Neuronal stem cell (in vitro differentiated cells): Measurements from ENCODE around the gene LRRC34.

Experiments used
- DNase-seq: peaks from one replicate; pipeline ENCODE4 v3.0.0-alpha.2; 2013; ENCODE audit warnings: low spot score
- H2AFZ ChIP-seq: one replicate; pipeline ENCODE4 v1.6.1; 2013; ENCODE audit warnings: mild to moderate bottlenecking, low read length, inconsistent platforms
- H2AK5ac ChIP-seq: 2 replicates; pipeline ENCODE4 v1.6.1; 2013; ENCODE audit warnings: low read depth, mild to moderate bottlenecking, inconsistent platforms, low read length, moderate library complexity, mixed read lengths
- H2BK120ac ChIP-seq: 2 replicates; pipeline ENCODE4 v1.6.1; 2013; ENCODE audit warnings: low read depth, mild to moderate bottlenecking, inconsistent platforms, low read length, moderate library complexity, mixed read lengths
- H2BK12ac ChIP-seq: one replicate; pipeline ENCODE4 v1.6.1; 2013; ENCODE audit warnings: low read length, inconsistent platforms
- H2BK15ac ChIP-seq: 2 replicates; pipeline ENCODE4 v1.6.1; 2013; ENCODE audit warnings: mild to moderate bottlenecking, low read length, inconsistent platforms, mixed read lengths
- H2BK5ac ChIP-seq: one replicate; pipeline ENCODE4 v1.6.1; 2013; ENCODE audit warnings: inconsistent platforms, mild to moderate bottlenecking, low read length, moderate library complexity
- H3K14ac ChIP-seq: one replicate; pipeline ENCODE4 v1.6.1; 2013; ENCODE audit warnings: low read length, inconsistent platforms
- H3K18ac ChIP-seq: 2 replicates; pipeline ENCODE4 v1.6.1; 2013; ENCODE audit warnings: low read length, inconsistent platforms
- H3K23ac ChIP-seq: 2 replicates; pipeline ENCODE4 v1.6.1; 2013; ENCODE audit warnings: low read depth, mild to moderate bottlenecking, mixed read lengths, low read length, inconsistent platforms; ENCODE audit not compliant: poor library complexity
- H3K27ac ChIP-seq: replicated peaks from 3 replicates; pipeline ENCODE4 v1.5.1; 2013; ENCODE audit warnings: low read length, inconsistent platforms
- H3K27me3 ChIP-seq, 3 experiments: 2 replicates each; pipeline ENCODE4 v1.6.1; 2013; ENCODE audit warnings: low read length in 3 of 3, mild to moderate bottlenecking in 2 of 3, inconsistent platforms in 1 of 3, low read depth in 1 of 3, mixed read lengths in 1 of 3, moderate library complexity in 1 of 3; ENCODE audit not compliant: control insufficient read depth in 3 of 3, insufficient read depth in 3 of 3
- H3K36me3 ChIP-seq, 2 donors: replicated peaks in 1 of 2; 2 replicates each; pipeline ENCODE4 v1.6.1; 2013; ENCODE audit warnings: low read length in 2 of 2; ENCODE audit not compliant: control insufficient read depth in 2 of 2, insufficient read depth in 2 of 2
- H3K4ac ChIP-seq: 2 replicates; pipeline ENCODE4 v1.6.1; 2013; ENCODE audit warnings: inconsistent platforms, mild to moderate bottlenecking, low read length, moderate library complexity
- H3K4me1 ChIP-seq, 2 donors: 1 replicate in 1 of 2; 2 replicates in 1 of 2; pipeline ENCODE4 v1.6.1; 2013; ENCODE audit warnings: low read length in 2 of 2, low read depth in 1 of 2; ENCODE audit not compliant: control insufficient read depth in 2 of 2, insufficient read depth in 1 of 2
- H3K4me2 ChIP-seq: one replicate; pipeline ENCODE4 v1.6.1; 2013; ENCODE audit warnings: mild to moderate bottlenecking, low read length, inconsistent platforms; ENCODE audit not compliant: insufficient read depth, poor library complexity, severe bottlenecking
- H3K4me3 ChIP-seq, 2 donors: 2 replicates each; pipeline ENCODE4 v1.5.1; 2013; ENCODE audit warnings: low read length in 2 of 2, mild to moderate bottlenecking in 2 of 2, inconsistent platforms in 1 of 2, moderate library complexity in 1 of 2
- H3K79me1 ChIP-seq: one replicate; pipeline ENCODE4 v1.6.1; 2013; ENCODE audit warnings: low read depth, mild to moderate bottlenecking, inconsistent platforms, low read length, moderate library complexity
- H3K9ac ChIP-seq: one replicate; pipeline ENCODE4 v1.6.1; 2013; ENCODE audit warnings: mild to moderate bottlenecking, low read depth, low read length, inconsistent platforms; ENCODE audit not compliant: poor library complexity
- H3K9me3 ChIP-seq, 2 donors: replicated peaks in 1 of 2; 2 replicates each; pipeline versions ENCODE3 to v1.6.1; 2013; ENCODE audit warnings: low read length in 2 of 2, mild to moderate bottlenecking in 2 of 2, inconsistent platforms in 1 of 2, low read depth in 1 of 2, mixed read lengths in 1 of 2, moderate library complexity in 1 of 2; ENCODE audit not compliant: control insufficient read depth in 2 of 2, insufficient read depth in 1 of 2
- H4K8ac ChIP-seq: one replicate; pipeline ENCODE4 v1.6.1; 2013; ENCODE audit warnings: low read depth, mild to moderate bottlenecking, inconsistent platforms, low read length, moderate library complexity
- H4K91ac ChIP-seq: one replicate; pipeline ENCODE4 v1.6.1; 2013; ENCODE audit warnings: low read length, low read depth, mild to moderate bottlenecking, inconsistent platforms; ENCODE audit not compliant: poor library complexity
- WGBS, 2 donors: extraction: QIAGEN DNeasy Blood & Tissue Kit; methylation state at CpG; one replicate each; pipeline ENCODE4 v1.1.7; 2013; ENCODE audit warnings: missing lambda C conversion rate in 2 of 2, mixed read lengths in 1 of 2; ENCODE audit not compliant: insufficient read length in 2 of 2, insufficient replicate concordance in 1 of 2; ENCODE audit errors: extremely low coverage in 2 of 2; 5-methylcytosine and 5-hydroxymethylcytosine counted together

The LRRC34 gene

GRCh38 chr3:169850618-169851017 lies 37.9 kb upstream of the LRRC34 start:
- Histone ChIP-seq H3K27me3 (no peaks in the 10 kb centered on the region), H3K36me3 (no peaks in the 10 kb centered on the region), H3K4me2 (no peak overlapping the region), H3K27ac (no peak overlapping the region), H2BK15ac (no peak overlapping the region), H3K23ac (no peak overlapping the region), H3K18ac (no peak overlapping the region), H2AFZ (no peak overlapping the region), H2BK120ac (no peak overlapping the region), H4K8ac (no peak overlapping the region), H4K91ac (no peak overlapping the region), H2BK12ac (no peak overlapping the region), H3K4me1 (no peaks in the 10 kb centered on the region), H3K9ac (no peak overlapping the region), H2BK5ac (no peak overlapping the region), H3K14ac (no peak overlapping the region), H2AK5ac (no peak overlapping the region), H3K4me3 (no peak overlapping the region), H3K9me3 (no peaks in the 10 kb centered on the region), H3K79me1 (no peaks in the 10 kb centered on the region), H3K4ac (no peak overlapping the region)
- no peak for DNase-seq

- H2BK120ac ChIP-seq, result no peak overlapping the region
- no peak overlapping the region for H2BK12ac ChIP-seq
- H4K91ac ChIP-seq, result no peak overlapping the region
- no peaks in the 10 kb centered on the region for H3K36me3 ChIP-seq
- no peak overlapping the region for H3K4ac ChIP-seq
- WGBS, 2 donors, result no CpG with 5 or more reads among the region's 3 CpGs
- no peaks in the 10 kb centered on the region for H3K79me1 ChIP-seq
- H4K8ac ChIP-seq, result no peak overlapping the region
- H3K18ac ChIP-seq, result no peak overlapping the region
- no peak overlapping the region for H3K23ac ChIP-seq
- no peak overlapping the region for H3K4me2 ChIP-seq
- no peaks in the 10 kb centered on the region for H3K4me1 ChIP-seq
- H2AFZ ChIP-seq, result no peak overlapping the region
- no peak overlapping the region for H3K9ac ChIP-seq
- no peak overlapping the region for H2BK5ac ChIP-seq
- no peak overlapping the region for H3K14ac ChIP-seq
- DNase-seq, result no peak
- H2AK5ac ChIP-seq, result no peak overlapping the region
- H3K4me3 ChIP-seq, result no peak overlapping the region
- no peaks in the 10 kb centered on the region for H3K9me3 ChIP-seq
- no peaks in the 10 kb centered on the region for H3K27me3 ChIP-seq
- H2BK15ac ChIP-seq, result no peak overlapping the region
- no peak overlapping the region for H3K27ac ChIP-seq
Observed at GRCh38 chr3:169848741-169849140, 36.0 kb upstream of the LRRC34 start.

GRCh38 chr3:169847896-169848295 lies 35.2 kb upstream of the LRRC34 start:
- no peak overlapping the region for H2AK5ac ChIP-seq
- no peak overlapping the region for H3K4ac ChIP-seq
- no peak overlapping the region for H3K9ac ChIP-seq
- no peak overlapping the region for H4K91ac ChIP-seq
- no peaks in the 10 kb centered on the region for H3K9me3 ChIP-seq
- no peak overlapping the region for H2AFZ ChIP-seq
- no peak overlapping the region for H4K8ac ChIP-seq
- no peaks in the 10 kb centered on the region for H3K79me1 ChIP-seq
- no peaks in the 10 kb centered on the region for H3K4me1 ChIP-seq
- no peak overlapping the region for H3K4me2 ChIP-seq
- H2BK120ac ChIP-seq, result no peak overlapping the region
- no peak overlapping the region for H3K18ac ChIP-seq
- WGBS, 2 donors, result no CpG with 5 or more reads among the region's 4 CpGs
- no peak for DNase-seq
- H2BK15ac ChIP-seq, result no peak overlapping the region
- H3K27me3 ChIP-seq, result no peaks in the 10 kb centered on the region
- H3K14ac ChIP-seq, result no peak overlapping the region
- H3K27ac ChIP-seq, result no peak overlapping the region
- no peak overlapping the region for H3K23ac ChIP-seq
- no peak overlapping the region for H3K4me3 ChIP-seq
- no peak overlapping the region for H2BK5ac ChIP-seq
- no peaks in the 10 kb centered on the region for H3K36me3 ChIP-seq
- H2BK12ac ChIP-seq, result no peak overlapping the region

GRCh38 chr3:169846458-169847193 lies 33.9 kb upstream of the LRRC34 start:
- Histone ChIP-seq H2AFZ (no peak overlapping the region), H3K79me1 (no peaks in the 10 kb centered on the region), H2BK5ac (no peak overlapping the region), H3K4ac (no peak overlapping the region), H3K9ac (no peak overlapping the region), H3K4me3 (no peak overlapping the region), H3K27ac (no peak overlapping the region), H3K4me1 (no peaks in the 10 kb centered on the region), H2BK120ac (no peak overlapping the region), H3K18ac (no peak overlapping the region), H2BK15ac (no peak overlapping the region), H3K27me3 (no peaks in the 10 kb centered on the region), H4K8ac (no peak overlapping the region), H2BK12ac (no peak overlapping the region), H4K91ac (no peak overlapping the region), H3K36me3 (no peaks in the 10 kb centered on the region), H3K14ac (no peak overlapping the region), H3K23ac (no peak overlapping the region), H2AK5ac (no peak overlapping the region), H3K4me2 (no peak overlapping the region), H3K9me3 (no peaks in the 10 kb centered on the region)
- DNase-seq, result no peak
- no CpG with 5 or more reads among the region's 11 CpGs for WGBS, 2 donors
